Activated naive CD8-positive, alpha-beta T cell treated with anti-CD3 and anti-CD28 coated beads for 36 hours (primary cell): ENCODE results near the gene ATCAY. TPM values are rescaled to one million over a fixed set of nuclear protein-coding genes. Genes with fewer than 3 reads are reported as not detected.
"Not testable (repeated sequence)": the region's sequence is repeated elsewhere in the genome, so short reads cannot be mapped to it uniquely, and the experiment has no call there.

Source experiments
- DNase-seq: peaks from one replicate; pipeline ENCODE4 v3.0.0; 2021
- H3K27ac Mint-ChIP-seq: one replicate; pipeline ENCODE4 v1.8.0; 2022; ENCODE audit warnings: mild to moderate bottlenecking, moderate library complexity, mixed read lengths
- H3K27me3 Mint-ChIP-seq: one replicate; pipeline ENCODE4 v1.8.0; 2022; ENCODE audit warnings: mild to moderate bottlenecking, mixed read lengths
- H3K36me3 Mint-ChIP-seq: one replicate; pipeline ENCODE4 v1.8.0; 2021; ENCODE audit warnings: mild to moderate bottlenecking, mixed read lengths
- H3K4me1 Mint-ChIP-seq: one replicate; pipeline ENCODE4 v1.8.0; 2021; ENCODE audit warnings: mixed read lengths
- H3K4me3 Mint-ChIP-seq: one replicate; pipeline ENCODE4 v1.8.0; 2022; ENCODE audit warnings: mild to moderate bottlenecking, moderate library complexity, mixed read lengths
- H3K9me3 Mint-ChIP-seq: one replicate; pipeline ENCODE4 v1.8.0; 2022; ENCODE audit warnings: mixed read lengths
- total RNA-seq, 2 experiments: library from RNA; stranded (reverse); gene quantifications; one replicate each; pipeline ENCODE4 v1.2.3, GENCODE V29; 2021

The ATCAY gene
- total RNA-seq, 2 experiments from 2014 or later: not detected

GRCh38 chr19:3907626-3908265, 27.3 kb downstream of the ATCAY start:
- Mint-ChIP-seq H3K27me3 (peaks cover 7% of the 10 kb centered on the region), H3K4me1 (no peaks in the 10 kb centered on the region), H3K27ac (no peak overlapping the region), H3K4me3 (no peak overlapping the region), H3K9me3 (no peaks in the 10 kb centered on the region), H3K36me3 (no peaks in the 10 kb centered on the region)
- DNase-seq: no peak

GRCh38 chr19:3908266-3909054, 28.0 kb downstream of the ATCAY start:
- Mint-ChIP-seq H3K27me3 (peaks cover 7% of the 10 kb centered on the region), H3K4me3 (no peak overlapping the region), H3K27ac (no peak overlapping the region), H3K9me3 (no peaks in the 10 kb centered on the region), H3K36me3 (no peaks in the 10 kb centered on the region), H3K4me1 (no peaks in the 10 kb centered on the region)
- no peak for DNase-seq

GRCh38 chr19:3910105-3910504, 29.6 kb downstream of the ATCAY start:
- peaks cover 7% of the 10 kb centered on the region for H3K27me3 Mint-ChIP-seq
- H3K4me1 Mint-ChIP-seq: no peaks in the 10 kb centered on the region
- no peaks in the 10 kb centered on the region for H3K36me3 Mint-ChIP-seq
- H3K9me3 Mint-ChIP-seq: no peaks in the 10 kb centered on the region
- no peak overlapping the region for H3K27ac Mint-ChIP-seq
- no peak for DNase-seq
- no peak overlapping the region for H3K4me3 Mint-ChIP-seq

GRCh38 chr19:3914199-3914598, 33.7 kb downstream of the ATCAY start:
- Mint-ChIP-seq H3K36me3 (no peaks in the 10 kb centered on the region), H3K4me1 (no peaks in the 10 kb centered on the region), H3K27me3 (peaks cover 5% of the 10 kb centered on the region), H3K9me3 (peaks cover 3% of the 10 kb centered on the region), H3K27ac (no peak overlapping the region), H3K4me3 (no peak overlapping the region)
- no peak for DNase-seq

GRCh38 chr19:3916033-3916432, 35.5 kb downstream of the ATCAY start:
- DNase-seq: no peak
- no peak overlapping the region for H3K27ac Mint-ChIP-seq
- H3K27me3 Mint-ChIP-seq: peaks cover 9% of the 10 kb centered on the region
- H3K4me1 Mint-ChIP-seq: no peaks in the 10 kb centered on the region
- no peak overlapping the region for H3K4me3 Mint-ChIP-seq
- H3K36me3 Mint-ChIP-seq: no peaks in the 10 kb centered on the region
- peaks cover 4% of the 10 kb centered on the region for H3K9me3 Mint-ChIP-seq

GRCh38 chr19:3919793-3920192, 39.3 kb downstream of the ATCAY start:
- Mint-ChIP-seq H3K27me3 (peaks cover 9% of the 10 kb centered on the region), H3K4me1 (no peaks in the 10 kb centered on the region), H3K27ac (no peak overlapping the region), H3K9me3 (peaks cover 9% of the 10 kb centered on the region), H3K36me3 (no peaks in the 10 kb centered on the region), H3K4me3 (no peak overlapping the region)
- no peak for DNase-seq

- H3K27me3 Mint-ChIP-seq: peaks cover 9% of the 10 kb centered on the region
- H3K4me1 Mint-ChIP-seq: no peaks in the 10 kb centered on the region
- H3K4me3 Mint-ChIP-seq: no peak overlapping the region
- peaks cover 10% of the 10 kb centered on the region for H3K9me3 Mint-ChIP-seq
- H3K36me3 Mint-ChIP-seq: no peaks in the 10 kb centered on the region
- no peak for DNase-seq
- H3K27ac Mint-ChIP-seq: no peak overlapping the region
Measured at GRCh38 chr19:3923096-3923758, 42.7 kb downstream of the ATCAY start.

GRCh38 chr19:3923912-3924311, 43.4 kb downstream of the ATCAY start:
- Mint-ChIP-seq H3K27ac (no peak overlapping the region), H3K36me3 (no peaks in the 10 kb centered on the region), H3K4me3 (no peak overlapping the region), H3K4me1 (no peaks in the 10 kb centered on the region), H3K9me3 (peaks cover 10% of the 10 kb centered on the region), H3K27me3 (peaks cover 9% of the 10 kb centered on the region)
- DNase-seq: no peak

- H3K36me3 Mint-ChIP-seq: no peaks in the 10 kb centered on the region
- no peak overlapping the region for H3K4me3 Mint-ChIP-seq
- H3K9me3 Mint-ChIP-seq: no peaks in the 10 kb centered on the region
- no peak overlapping the region for H3K27ac Mint-ChIP-seq
- H3K27me3 Mint-ChIP-seq: peaks cover 32% of the 10 kb centered on the region
- DNase-seq: no peak
- H3K4me1 Mint-ChIP-seq: no peaks in the 10 kb centered on the region
Measured at GRCh38 chr19:3931041-3931440, 50.6 kb downstream of the ATCAY start.

- H3K27me3 Mint-ChIP-seq: peaks cover 33% of the 10 kb centered on the region
- no peaks in the 10 kb centered on the region for H3K36me3 Mint-ChIP-seq
- H3K4me1 Mint-ChIP-seq: no peaks in the 10 kb centered on the region
- no peaks in the 10 kb centered on the region for H3K9me3 Mint-ChIP-seq
- no peak within 1 kb of the TSS for H3K27ac Mint-ChIP-seq
- no peak for DNase-seq
- H3K4me3 Mint-ChIP-seq: no peak within 1 kb of the TSS
Measured at GRCh38 chr19:3932931-3933810, 52.7 kb downstream of the ATCAY start, which contains the start of gene NMRK2. Gene NMRK2 (plus strand): TSS chr19:3933069. CDS start chr19:3933672, 603 bp downstream.

GRCh38 chr19:3936506-3937442, 56.3 kb downstream of the ATCAY start:
- peaks cover 28% of the 10 kb centered on the region for H3K27me3 Mint-ChIP-seq
- H3K36me3 Mint-ChIP-seq: no peaks in the 10 kb centered on the region
- H3K4me1 Mint-ChIP-seq: no peaks in the 10 kb centered on the region
- no peak overlapping the region for H3K27ac Mint-ChIP-seq
- no peak overlapping the region for H3K4me3 Mint-ChIP-seq
- no peaks in the 10 kb centered on the region for H3K9me3 Mint-ChIP-seq
- DNase-seq: no peak

GRCh38 chr19:3938300-3938950, 57.9 kb downstream of the ATCAY start:
- peaks cover 20% of the 10 kb centered on the region for H3K27me3 Mint-ChIP-seq
- not testable (repeated sequence) for DNase-seq, H3K4me3 Mint-ChIP-seq, H3K9me3 Mint-ChIP-seq, H3K27ac Mint-ChIP-seq, H3K4me1 Mint-ChIP-seq, H3K36me3 Mint-ChIP-seq

- no peak for DNase-seq
- no peaks in the 10 kb centered on the region for H3K36me3 Mint-ChIP-seq
- no peak overlapping the region for H3K27ac Mint-ChIP-seq
- H3K4me1 Mint-ChIP-seq: no peaks in the 10 kb centered on the region
- no peaks in the 10 kb centered on the region for H3K9me3 Mint-ChIP-seq
- H3K27me3 Mint-ChIP-seq: no peaks in the 10 kb centered on the region
- H3K4me3 Mint-ChIP-seq: no peak overlapping the region
Measured at GRCh38 chr19:3942790-3943409, 62.4 kb downstream of the ATCAY start.
